ENCODE results near the gene TOB1.

The TOB1 gene

GRCh38 chr17:50835301-50836234 lies 30.6 kb downstream of the TOB1 start, which contains the start of gene WFIKKN2:
Gene WFIKKN2, plus strand, starts transcription at chr17:50835586. Its CDS starts 352 bp downstream, at chr17:50835938.
- DNase-seq (ENCODE audit: low read depth), result no peak
- no peak for TF ChIP-seq CTCF (IDR thresholded peaks at IDR 0.05; ENCODE audit: control insufficient read depth, extremely low read depth, insufficient read depth)
- H3K4me3 ChIP-seq (ENCODE audit: low read depth, low read length), result no peak within 1 kb of the TSS

GRCh38 chr17:50834429-50835300 lies 31.5 kb downstream of the TOB1 start:
- TF ChIP-seq CTCF (IDR thresholded peaks at IDR 0.05; ENCODE audit: control insufficient read depth, extremely low read depth, insufficient read depth), result no peak
- no peak overlapping the region for H3K4me3 ChIP-seq (ENCODE audit: low read depth, low read length)
- DNase-seq (ENCODE audit: low read depth), result no peak

GRCh38 chr17:50833510-50834428 lies 32.4 kb downstream of the TOB1 start:
- no peak for TF ChIP-seq CTCF (IDR thresholded peaks at IDR 0.05; ENCODE audit: control insufficient read depth, extremely low read depth, insufficient read depth)
- no peak overlapping the region for H3K4me3 ChIP-seq (ENCODE audit: low read depth, low read length)
- no peak for DNase-seq (ENCODE audit: low read depth)

GRCh38 chr17:50832864-50833381 lies 33.2 kb downstream of the TOB1 start:
- no peak overlapping the region for H3K4me3 ChIP-seq (ENCODE audit: low read depth, low read length)
- TF ChIP-seq CTCF (IDR thresholded peaks at IDR 0.05; ENCODE audit: control insufficient read depth, extremely low read depth, insufficient read depth), result no peak
- DNase-seq (ENCODE audit: low read depth), result no peak

- no peak for TF ChIP-seq CTCF (IDR thresholded peaks at IDR 0.05; ENCODE audit: control insufficient read depth, extremely low read depth, insufficient read depth)
- no peak overlapping the region for H3K4me3 ChIP-seq (ENCODE audit: low read depth, low read length)
These were observed 33.8 kb downstream of the TOB1 start for GRCh38 chr17:50832267-50832863.

More at GRCh38 chr17:50832267-50832863, 33.8 kb downstream of the TOB1 start:
- DNase-seq (ENCODE audit: low read depth), result no peak
